ENCODE data around the gene CFAP53.

DNA sequence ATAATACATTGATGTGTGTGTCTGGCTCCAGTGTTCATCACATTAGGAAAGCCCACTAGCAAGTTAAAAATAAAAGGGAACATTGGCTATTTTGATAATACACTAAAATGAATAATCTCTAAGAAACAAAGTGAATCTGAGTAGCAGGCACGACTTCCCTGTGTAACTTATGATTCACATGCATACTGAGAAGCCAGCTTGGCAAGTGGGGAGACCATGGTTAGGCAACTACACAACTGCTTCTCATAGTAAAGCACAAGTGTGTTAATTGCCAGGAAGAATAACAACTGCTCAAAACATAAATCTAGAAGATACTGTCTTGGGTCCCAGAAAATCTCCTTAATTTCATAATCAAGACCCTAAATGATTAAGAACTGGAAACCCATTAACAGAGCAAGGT, 75.4 kb downstream of the CFAP53 start:
- TF ChIP-seq, protein P1, sequence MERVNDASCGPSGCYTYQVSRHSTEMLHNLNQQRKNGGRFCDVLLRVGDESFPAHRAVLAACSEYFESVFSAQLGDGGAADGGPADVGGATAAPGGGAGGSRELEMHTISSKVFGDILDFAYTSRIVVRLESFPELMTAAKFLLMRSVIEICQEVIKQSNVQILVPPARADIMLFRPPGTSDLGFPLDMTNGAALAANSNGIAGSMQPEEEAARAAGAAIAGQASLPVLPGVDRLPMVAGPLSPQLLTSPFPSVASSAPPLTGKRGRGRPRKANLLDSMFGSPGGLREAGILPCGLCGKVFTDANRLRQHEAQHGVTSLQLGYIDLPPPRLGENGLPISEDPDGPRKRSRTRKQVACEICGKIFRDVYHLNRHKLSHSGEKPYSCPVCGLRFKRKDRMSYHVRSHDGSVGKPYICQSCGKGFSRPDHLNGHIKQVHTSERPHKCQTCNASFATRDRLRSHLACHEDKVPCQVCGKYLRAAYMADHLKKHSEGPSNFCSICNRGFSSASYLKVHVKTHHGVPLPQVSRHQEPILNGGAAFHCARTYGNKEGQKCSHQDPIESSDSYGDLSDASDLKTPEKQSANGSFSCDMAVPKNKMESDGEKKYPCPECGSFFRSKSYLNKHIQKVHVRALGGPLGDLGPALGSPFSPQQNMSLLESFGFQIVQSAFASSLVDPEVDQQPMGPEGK (CRISPR knock-in tag; IDR thresholded peaks at IDR 0.05; ENCODE audit: borderline replicate concordance) = no peak
- TF ChIP-seq PPARA (CRISPR knock-in tag; IDR thresholded peaks at IDR 0.05; ENCODE audit: borderline replicate concordance) (no peak), ZFP30 (CRISPR knock-in tag; IDR thresholded peaks at IDR 0.05) (no peak), ISL1 (CRISPR knock-in tag; IDR thresholded peaks at IDR 0.05) (no peak), ZC3H10 (CRISPR knock-in tag; IDR thresholded peaks at IDR 0.05) (no peak), TOX (CRISPR knock-in tag; IDR thresholded peaks at IDR 0.05; ENCODE audit: borderline replicate concordance) (no peak), ZFP3 (CRISPR knock-in tag; IDR thresholded peaks at IDR 0.05) (no peak), TCF4 (CRISPR knock-in tag; IDR thresholded peaks at IDR 0.05; ENCODE audit: borderline replicate concordance) (no peak), ARNTL (CRISPR knock-in tag; IDR thresholded peaks at IDR 0.05; ENCODE audit: borderline replicate concordance, low read depth) (no peak), GLIS3 (CRISPR knock-in tag; IDR thresholded peaks at IDR 0.05) (no peak), RARB (CRISPR knock-in tag; IDR thresholded peaks at IDR 0.05) (no peak), BACH2 (CRISPR knock-in tag; IDR thresholded peaks at IDR 0.05; ENCODE audit: borderline replicate concordance) (no peak)
- TF ChIP-seq, protein P2, sequence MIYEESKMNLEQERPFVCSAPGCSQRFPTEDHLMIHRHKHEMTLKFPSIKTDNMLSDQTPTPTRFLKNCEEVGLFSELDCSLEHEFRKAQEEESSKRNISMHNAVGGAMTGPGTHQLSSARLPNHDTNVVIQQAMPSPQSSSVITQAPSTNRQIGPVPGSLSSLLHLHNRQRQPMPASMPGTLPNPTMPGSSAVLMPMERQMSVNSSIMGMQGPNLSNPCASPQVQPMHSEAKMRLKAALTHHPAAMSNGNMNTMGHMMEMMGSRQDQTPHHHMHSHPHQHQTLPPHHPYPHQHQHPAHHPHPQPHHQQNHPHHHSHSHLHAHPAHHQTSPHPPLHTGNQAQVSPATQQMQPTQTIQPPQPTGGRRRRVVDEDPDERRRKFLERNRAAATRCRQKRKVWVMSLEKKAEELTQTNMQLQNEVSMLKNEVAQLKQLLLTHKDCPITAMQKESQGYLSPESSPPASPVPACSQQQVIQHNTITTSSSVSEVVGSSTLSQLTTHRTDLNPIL (CRISPR knock-in tag; IDR thresholded peaks at IDR 0.05; ENCODE audit: low read depth) = no peak
- TF ChIP-seq, protein P3, sequence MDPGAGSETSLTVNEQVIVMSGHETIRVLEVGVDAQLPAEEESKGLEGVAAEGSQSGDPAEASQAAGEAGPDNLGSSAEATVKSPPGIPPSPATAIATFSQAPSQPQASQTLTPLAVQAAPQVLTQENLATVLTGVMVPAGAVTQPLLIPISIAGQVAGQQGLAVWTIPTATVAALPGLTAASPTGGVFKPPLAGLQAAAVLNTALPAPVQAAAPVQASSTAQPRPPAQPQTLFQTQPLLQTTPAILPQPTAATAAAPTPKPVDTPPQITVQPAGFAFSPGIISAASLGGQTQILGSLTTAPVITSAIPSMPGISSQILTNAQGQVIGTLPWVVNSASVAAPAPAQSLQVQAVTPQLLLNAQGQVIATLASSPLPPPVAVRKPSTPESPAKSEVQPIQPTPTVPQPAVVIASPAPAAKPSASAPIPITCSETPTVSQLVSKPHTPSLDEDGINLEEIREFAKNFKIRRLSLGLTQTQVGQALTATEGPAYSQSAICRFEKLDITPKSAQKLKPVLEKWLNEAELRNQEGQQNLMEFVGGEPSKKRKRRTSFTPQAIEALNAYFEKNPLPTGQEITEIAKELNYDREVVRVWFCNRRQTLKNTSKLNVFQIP (CRISPR knock-in tag; IDR thresholded peaks at IDR 0.05; ENCODE audit: borderline replicate concordance, low read depth) = no peak

All from SK-N-SH treated with all-trans-retinoic acid at 6 μM for 48 hours (cell line).